BE2C (cell line): ENCODE data around the gene CDX2.

Experiments used
- DNase-seq: peaks from one replicate; pipeline ENCODE4 v3.0.0-alpha.2; 2020
- H3K27me3 ChIP-seq: fragments of 250-450 bp; sonication (Bioruptor Pico); 2 replicates; pipeline ENCODE4 v1.5.1; 2020; ENCODE audit warnings: mild to moderate bottlenecking
- H3K36me3 ChIP-seq: fragments of 250-450 bp; sonication (Bioruptor Pico); 2 replicates; pipeline ENCODE4 v1.5.1; 2020; ENCODE audit warnings: mild to moderate bottlenecking
- H3K4me1 ChIP-seq: fragments of 250-450 bp; sonication (Bioruptor Pico); 2 replicates; pipeline ENCODE4 v1.5.1; 2020
- H3K4me3 ChIP-seq: 2 replicates; pipeline ENCODE4 v1.5.1; 2011; ENCODE audit warnings: low read depth, low read length
- H3K9me3 ChIP-seq: fragments of 250-450 bp; sonication (Bioruptor Pico); 2 replicates; pipeline ENCODE4 v1.5.1; 2020
- TF ChIP-seq, protein P1 (sequence below): IDR thresholded peaks from 2 replicates; pipeline ENCODE4 v1.5.1; 2012; ENCODE audit warnings: mild to moderate bottlenecking, low read depth, low read length

Gene CDX2

DNA sequence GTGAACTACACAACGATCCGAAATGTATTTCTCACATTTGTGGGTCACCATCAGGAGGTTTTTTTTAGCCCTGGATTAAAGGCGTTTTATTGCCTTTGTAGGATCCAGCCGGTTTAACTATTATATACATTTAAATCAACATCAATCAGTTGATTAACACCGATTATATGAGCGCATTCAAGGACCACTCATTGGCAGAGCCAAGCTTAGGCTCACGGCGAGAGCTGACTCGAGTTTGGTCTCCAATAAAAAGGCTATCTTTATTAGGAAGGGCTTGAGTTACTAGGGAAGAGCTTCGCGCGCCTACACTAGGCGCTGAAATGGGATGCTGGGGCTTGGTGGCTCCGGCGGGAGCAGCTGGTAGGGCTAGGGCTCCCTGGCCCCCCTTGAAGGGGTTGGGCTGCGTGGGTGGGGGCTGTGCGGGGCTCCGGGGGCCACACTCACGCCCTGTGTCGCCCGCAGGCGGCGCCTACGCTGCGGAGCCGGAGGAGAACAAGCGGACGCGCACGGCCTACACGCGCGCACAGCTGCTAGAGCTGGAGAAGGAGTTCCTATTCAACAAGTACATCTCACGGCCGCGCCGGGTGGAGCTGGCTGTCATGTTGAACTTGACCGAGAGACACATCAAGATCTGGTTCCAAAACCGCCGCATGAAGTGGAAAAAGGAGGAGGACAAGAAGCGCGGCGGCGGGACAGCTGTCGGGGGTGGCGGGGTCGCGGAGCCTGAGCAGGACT, 45.2 kb downstream of the CDX2 start:
- DNase-seq, result no peak
- H3K9me3 ChIP-seq, result no peaks in the 10 kb centered on the region
- no peak overlapping the region for H3K4me3 ChIP-seq
- TF ChIP-seq, protein P1, sequence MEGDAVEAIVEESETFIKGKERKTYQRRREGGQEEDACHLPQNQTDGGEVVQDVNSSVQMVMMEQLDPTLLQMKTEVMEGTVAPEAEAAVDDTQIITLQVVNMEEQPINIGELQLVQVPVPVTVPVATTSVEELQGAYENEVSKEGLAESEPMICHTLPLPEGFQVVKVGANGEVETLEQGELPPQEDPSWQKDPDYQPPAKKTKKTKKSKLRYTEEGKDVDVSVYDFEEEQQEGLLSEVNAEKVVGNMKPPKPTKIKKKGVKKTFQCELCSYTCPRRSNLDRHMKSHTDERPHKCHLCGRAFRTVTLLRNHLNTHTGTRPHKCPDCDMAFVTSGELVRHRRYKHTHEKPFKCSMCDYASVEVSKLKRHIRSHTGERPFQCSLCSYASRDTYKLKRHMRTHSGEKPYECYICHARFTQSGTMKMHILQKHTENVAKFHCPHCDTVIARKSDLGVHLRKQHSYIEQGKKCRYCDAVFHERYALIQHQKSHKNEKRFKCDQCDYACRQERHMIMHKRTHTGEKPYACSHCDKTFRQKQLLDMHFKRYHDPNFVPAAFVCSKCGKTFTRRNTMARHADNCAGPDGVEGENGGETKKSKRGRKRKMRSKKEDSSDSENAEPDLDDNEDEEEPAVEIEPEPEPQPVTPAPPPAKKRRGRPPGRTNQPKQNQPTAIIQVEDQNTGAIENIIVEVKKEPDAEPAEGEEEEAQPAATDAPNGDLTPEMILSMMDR, result no peak
- no peaks in the 10 kb centered on the region for H3K4me1 ChIP-seq
- peaks cover 100% of the 10 kb centered on the region for H3K27me3 ChIP-seq
- H3K36me3 ChIP-seq, result no peaks in the 10 kb centered on the region

DNA sequence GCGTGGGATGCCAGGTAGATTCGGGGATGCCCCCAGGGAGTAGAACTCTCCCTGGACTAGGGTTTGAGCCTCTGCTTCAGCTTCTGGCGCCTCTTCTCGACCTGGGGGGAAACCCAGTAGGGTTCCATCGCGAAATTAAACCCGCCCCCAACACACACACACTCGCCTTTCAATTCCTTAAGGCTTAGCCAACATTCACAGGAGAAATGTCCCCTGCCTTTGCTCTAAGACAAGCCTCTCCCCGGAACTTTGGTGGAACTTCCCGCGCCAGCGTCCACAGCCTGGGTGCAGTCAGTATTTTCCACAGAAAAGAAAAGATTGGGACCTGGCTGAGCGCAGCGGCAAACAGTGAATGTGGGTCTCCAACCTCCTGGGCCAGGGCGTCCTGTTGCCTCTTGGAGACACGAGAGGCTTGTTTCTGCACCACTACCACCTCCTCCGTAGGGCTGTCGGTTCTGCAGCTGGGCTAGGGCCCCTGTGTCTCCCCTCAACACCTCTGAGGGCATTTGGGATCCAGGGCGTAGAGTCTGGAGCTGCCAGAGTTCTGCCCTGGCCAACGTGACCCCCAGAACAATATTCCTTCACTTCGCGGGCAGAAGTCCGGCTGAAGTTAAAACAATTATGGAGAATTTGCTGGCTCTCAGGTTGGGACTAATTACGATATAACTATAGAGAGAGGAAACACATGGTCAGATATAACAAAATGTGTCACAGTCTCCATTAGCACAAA, 46.1 kb downstream of the CDX2 start:
- no peak overlapping the region for H3K4me3 ChIP-seq
- no peak for DNase-seq
- H3K4me1 ChIP-seq, result no peaks in the 10 kb centered on the region
- no peaks in the 10 kb centered on the region for H3K36me3 ChIP-seq
- H3K9me3 ChIP-seq, result no peaks in the 10 kb centered on the region
- H3K27me3 ChIP-seq, result peaks cover 100% of the 10 kb centered on the region
- TF ChIP-seq, protein P1, result no peak

DNA sequence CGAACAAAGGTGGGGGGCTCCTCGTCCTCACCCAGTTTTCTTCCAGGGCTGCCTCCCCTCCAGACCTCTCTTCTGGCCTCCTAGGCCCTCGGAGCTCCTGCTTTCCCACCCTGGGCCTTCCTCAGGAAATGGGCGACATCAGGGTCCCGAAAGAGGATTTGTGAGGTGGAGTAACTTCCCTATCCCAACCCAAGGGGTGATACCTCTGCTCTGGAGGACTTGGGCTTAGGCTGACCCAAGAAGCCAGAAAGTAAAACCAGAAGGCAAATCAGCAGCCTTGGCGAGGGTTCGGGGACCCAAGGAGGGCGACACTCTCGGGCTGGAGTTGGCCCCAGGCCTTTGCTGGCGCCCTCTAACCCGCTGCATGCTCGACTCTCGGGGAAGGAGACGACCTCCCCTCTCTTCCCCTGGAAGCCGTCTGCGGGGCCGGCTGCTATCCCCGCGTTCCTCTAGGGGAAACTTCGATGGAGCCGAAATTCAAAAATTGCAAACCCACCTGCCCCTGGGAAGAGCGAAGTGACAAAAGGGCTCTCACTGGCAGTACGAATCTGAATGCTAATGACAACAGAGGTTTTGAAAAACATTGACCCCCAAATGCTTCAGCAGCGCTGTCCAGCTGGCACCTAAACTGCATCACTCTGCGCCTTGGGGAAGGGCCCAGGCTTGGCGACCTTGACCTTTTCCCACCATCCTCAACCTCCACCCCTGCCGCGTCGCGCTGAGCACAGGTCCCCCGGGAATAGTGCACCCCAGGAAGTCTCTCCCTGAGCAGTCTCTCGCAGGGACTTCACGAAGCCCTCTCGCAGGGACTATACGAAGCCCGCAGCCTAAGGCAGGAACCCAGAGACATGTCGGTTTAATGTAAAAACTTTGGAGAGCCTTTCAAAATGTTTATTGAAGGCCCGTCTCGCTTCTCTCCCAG, 46.9 kb downstream of the CDX2 start:
- H3K9me3 ChIP-seq, result no peaks in the 10 kb centered on the region
- DNase-seq, result no peak
- H3K4me1 ChIP-seq, result no peaks in the 10 kb centered on the region
- H3K27me3 ChIP-seq, result peaks cover 100% of the 10 kb centered on the region
- H3K36me3 ChIP-seq, result no peaks in the 10 kb centered on the region
- no peak overlapping the region for H3K4me3 ChIP-seq
- TF ChIP-seq, protein P1, result no peak

DNA sequence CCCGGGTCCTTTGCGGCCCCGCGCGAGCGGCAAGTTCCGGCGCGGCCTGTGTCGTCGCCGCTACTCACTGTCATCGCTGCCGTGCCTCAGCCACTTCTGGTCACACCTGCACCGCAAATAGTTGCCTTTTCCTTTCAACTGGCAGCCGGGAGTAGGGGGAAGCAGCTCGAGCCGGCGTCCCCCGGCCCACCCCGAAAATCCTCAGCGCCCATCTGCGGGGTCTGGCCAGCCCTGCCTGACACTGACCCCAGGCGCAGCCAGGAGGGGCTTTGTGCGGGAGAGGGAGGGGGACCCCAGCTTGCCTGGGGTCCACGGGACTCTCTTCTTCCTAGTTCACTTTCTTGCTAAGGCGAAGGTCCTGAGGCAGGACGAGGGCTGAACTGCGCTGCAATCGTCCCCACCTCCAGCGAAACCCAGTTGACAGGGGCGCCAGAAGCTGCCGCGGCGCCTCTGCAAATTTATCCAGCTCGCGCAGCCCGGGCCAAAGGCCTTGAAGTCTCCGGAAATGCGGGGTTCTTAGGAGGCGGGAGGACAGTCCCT, 47.6 kb downstream of the CDX2 start:
- no peaks in the 10 kb centered on the region for H3K4me1 ChIP-seq
- H3K27me3 ChIP-seq, result peaks cover 100% of the 10 kb centered on the region
- H3K9me3 ChIP-seq, result no peaks in the 10 kb centered on the region
- TF ChIP-seq, protein P1, result no peak
- no peak for DNase-seq
- no peak overlapping the region for H3K4me3 ChIP-seq
- H3K36me3 ChIP-seq, result no peaks in the 10 kb centered on the region

DNA sequence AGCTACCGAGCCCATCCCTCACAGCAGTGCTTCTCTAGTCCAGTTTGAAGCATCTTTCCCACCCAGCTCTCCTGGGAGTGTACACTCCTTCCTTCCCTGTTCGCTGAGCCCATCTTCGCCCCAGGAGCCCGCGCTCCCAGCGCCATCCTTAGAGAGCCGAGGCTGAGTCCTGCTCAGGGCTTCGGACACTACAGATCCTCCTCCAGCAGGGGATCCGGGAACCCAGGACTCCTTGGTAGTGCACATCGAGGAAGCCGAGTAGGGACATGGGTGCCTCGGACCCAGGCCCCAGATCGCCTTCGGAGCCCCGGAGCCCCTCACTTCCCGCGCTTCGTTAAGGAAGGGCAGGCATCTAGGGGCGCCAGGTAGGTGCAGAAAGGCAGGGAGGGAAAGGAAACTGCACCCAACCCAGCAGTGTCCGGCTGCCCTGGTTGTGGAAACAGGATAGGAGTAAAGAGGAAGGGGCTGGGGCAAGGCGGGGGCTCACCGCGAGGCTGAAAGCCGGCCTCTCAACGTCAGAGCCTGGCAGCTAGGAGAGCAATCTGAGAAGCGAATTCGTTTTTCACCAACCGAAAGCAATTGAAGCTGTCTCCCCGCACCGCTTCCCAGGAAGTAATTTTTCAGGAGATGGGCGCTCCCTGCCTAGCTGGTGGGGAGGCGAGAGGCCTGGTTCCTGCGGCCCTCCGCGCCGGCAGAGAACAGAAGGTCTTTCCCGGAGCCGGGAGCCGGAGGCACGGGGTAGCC, 48.3 kb downstream of the CDX2 start:
- no peak for DNase-seq
- Histone ChIP-seq H3K27me3 (peaks cover 98% of the 10 kb centered on the region), H3K4me3 (no peak overlapping the region; the same call in 1 of the 2 replicates), H3K9me3 (no peaks in the 10 kb centered on the region), H3K36me3 (no peaks in the 10 kb centered on the region), H3K4me1 (no peaks in the 10 kb centered on the region)
- TF ChIP-seq, protein P1, result no peak
